Right kidney (tissue), 1 donor: ENCODE data around the gene C8A.

ENCODE experiments used
- DNase-seq: peaks from one replicate; pipeline ENCODE4 v3.0.0-alpha.2; 2016

The C8A gene

GRCh38 chr1:56927171-56927570 is 72.6 kb downstream of the C8A start:
- no peak for DNase-seq

- no peak for DNase-seq
These were observed 73.4 kb downstream of the C8A start for GRCh38 chr1:56927986-56928385.

- DNase-seq = no peak
These were observed 74.9 kb downstream of the C8A start for GRCh38 chr1:56929492-56929891.

GRCh38 chr1:56931211-56931610 is 76.6 kb downstream of the C8A start:
- no peak for DNase-seq

- no peak for DNase-seq
These were observed 77.1 kb downstream of the C8A start for GRCh38 chr1:56931686-56932085.

- no peak for DNase-seq
These were observed 78.6 kb downstream of the C8A start for GRCh38 chr1:56933161-56933560.

- DNase-seq = no peak
These were observed 79.0 kb downstream of the C8A start for GRCh38 chr1:56933606-56934005.

GRCh38 chr1:56934430-56935060 is 79.9 kb downstream of the C8A start:
- DNase-seq = no peak

- DNase-seq = no peak
These were observed 84.0 kb downstream of the C8A start for GRCh38 chr1:56938646-56939045.

GRCh38 chr1:56939209-56939608 is 84.6 kb downstream of the C8A start:
- DNase-seq = no peak

GRCh38 chr1:56940039-56940438 is 85.4 kb downstream of the C8A start:
- DNase-seq = no peak

- no peak for DNase-seq
These were observed 93.9 kb downstream of the C8A start for GRCh38 chr1:56948403-56949023.

- DNase-seq = no peak
These were observed 97.9 kb downstream of the C8A start for GRCh38 chr1:56952501-56952900.

GRCh38 chr1:56953386-56953785 is 98.8 kb downstream of the C8A start:
- no peak for DNase-seq

- DNase-seq = no peak
These were observed 100.1 kb downstream of the C8A start for GRCh38 chr1:56954664-56955063.

- DNase-seq = no peak
These were observed 103.3 kb downstream of the C8A start for GRCh38 chr1:56957931-56958330.

GRCh38 chr1:56958526-56958925 is 103.9 kb downstream of the C8A start:
- no peak for DNase-seq

GRCh38 chr1:56961426-56961825 is 106.8 kb downstream of the C8A start:
- no peak for DNase-seq

GRCh38 chr1:56963667-56964066 is 109.1 kb downstream of the C8A start:
- no peak for DNase-seq

GRCh38 chr1:56964349-56965017 is 109.9 kb downstream of the C8A start:
- DNase-seq = no peak

GRCh38 chr1:56965191-56965590 is 110.6 kb downstream of the C8A start:
- DNase-seq = no peak

- no peak for DNase-seq
These were observed 111.5 kb downstream of the C8A start, which contains the start of gene C8B for GRCh38 chr1:56965916-56966697. TSS of gene C8B (minus strand) at chr1:56966015. CDS start at chr1:56965948, 67 bp downstream.

GRCh38 chr1:56966698-56966999 is 112.1 kb downstream of the C8A start:
- DNase-seq = no peak
